ENCODE measurements around the gene KDM2A. TPM values are rescaled to one million over a fixed set of nuclear protein-coding genes. Genes with fewer than 3 reads are reported as not detected.

Gene KDM2A
- total and polyA plus RNA-seq, 2 experiments from 2014 or later: 25.0 to 54.1 TPM

DNA sequence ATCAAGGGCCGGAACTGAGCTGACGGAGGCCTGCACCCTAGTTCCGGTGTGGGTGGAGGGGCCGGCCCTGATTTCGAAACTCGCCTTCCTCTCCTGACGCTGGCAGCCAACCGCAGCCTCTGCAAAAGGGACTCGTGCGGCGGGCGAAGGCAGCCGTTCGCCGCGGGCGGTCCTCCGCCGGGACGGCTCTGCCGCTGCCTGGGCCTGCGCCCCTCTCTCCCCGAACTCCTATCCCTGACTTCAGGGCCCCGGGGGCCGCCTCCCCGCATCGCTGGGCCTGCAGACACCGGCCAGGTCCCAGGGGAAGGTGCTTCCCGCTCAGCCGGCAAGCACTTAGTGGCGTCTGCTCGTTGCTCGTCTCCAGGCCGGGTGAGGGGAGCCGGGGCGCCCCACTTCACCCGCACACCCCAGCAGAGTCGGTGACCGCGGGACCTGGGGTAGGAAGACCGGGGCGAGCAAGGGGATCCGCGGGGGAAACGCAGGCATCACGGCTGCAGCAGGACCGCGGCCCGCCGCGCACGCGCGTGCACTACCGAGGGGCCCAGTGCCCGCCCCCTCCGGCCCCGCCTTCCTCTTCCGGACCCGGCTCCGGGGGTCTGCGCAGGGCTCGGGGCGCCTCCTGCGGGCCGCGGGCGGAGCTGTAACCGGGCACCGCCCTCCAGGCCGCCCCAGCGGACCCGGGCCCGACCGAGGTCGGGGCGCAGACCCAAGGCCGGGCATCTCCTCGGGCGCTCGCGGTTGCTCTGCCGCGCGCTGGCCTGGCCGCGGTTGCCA lies 169.6 kb downstream of the KDM2A start:
- peaks cover 23% of the 10 kb centered on the region for H3K36me3 Mint-ChIP-seq (ENCODE audit: low read depth)
- H3K4me3 Mint-ChIP-seq: peak overlapping the region; percentile 71
- peaks cover 19% of the 10 kb centered on the region for H3K27me3 Mint-ChIP-seq (ENCODE audit: insufficient read depth, low read depth, poor library complexity)
- Histone ChIP-seq H3K9me2 (ENCODE audit: insufficient read depth) (no peaks in the 10 kb centered on the region), H3K27ac (ENCODE audit: low read depth) (peak overlapping the region; percentile 96), H3K4me1 (ENCODE audit: insufficient read depth) (peaks cover 10% of the 10 kb centered on the region), H3F3A (replicated peaks; ENCODE audit: low read depth) (0 out of 2 replicates have a peak, but pooled peaks cover 13% of the 10 kb centered on the region), H2AFZ (peak overlapping the region; percentile 80), H4K20me1 (replicated peaks; ENCODE audit: insufficient read depth) (no peaks in the 10 kb centered on the region), H3K4me2 (peak overlapping the region; percentile 94), H3K36me3 (ENCODE audit: insufficient read depth) (peaks cover 4% of the 10 kb centered on the region; the same call in 1 of the 2 replicates), H3K27me3 (ENCODE audit: insufficient read depth) (no peaks in the 10 kb centered on the region), H3K79me2 (replicated peaks; ENCODE audit: insufficient read depth) (no peaks in the 10 kb centered on the region), H3K4me3 (peak overlapping the region; percentile 91)
- H3K9me3 Mint-ChIP-seq: no peaks in the 10 kb centered on the region
- H3K4me1 Mint-ChIP-seq: peaks cover 17% of the 10 kb centered on the region
- H3K27ac Mint-ChIP-seq: no peak overlapping the region; the same call in 1 of the 2 replicates
- DNase-seq (ENCODE audit: low spot score) (peak; percentile 91), ATAC-seq (peak; percentile 83)
- TF ChIP-seq EZH2phosphoT487 (IDR thresholded peaks at IDR 0.05; ENCODE audit: unreplicated experiment) (no peak), STAT1 (IDR thresholded peaks at IDR 0.05; ENCODE audit: unreplicated experiment) (no peak), CREB1 (CRISPR knock-in tag; IDR thresholded peaks at IDR 0.05; ENCODE audit: low read depth) (0 out of 2 replicates have a peak, but pooled peaks have one; percentile 20), POLR2AphosphoS5 (IDR thresholded peaks at IDR 0.05; ENCODE audit: low read depth) (peak; percentile 81), ZNF114 (CRISPR knock-in tag; IDR thresholded peaks at IDR 0.05) (no peak)
- TF ChIP-seq, protein P1, sequence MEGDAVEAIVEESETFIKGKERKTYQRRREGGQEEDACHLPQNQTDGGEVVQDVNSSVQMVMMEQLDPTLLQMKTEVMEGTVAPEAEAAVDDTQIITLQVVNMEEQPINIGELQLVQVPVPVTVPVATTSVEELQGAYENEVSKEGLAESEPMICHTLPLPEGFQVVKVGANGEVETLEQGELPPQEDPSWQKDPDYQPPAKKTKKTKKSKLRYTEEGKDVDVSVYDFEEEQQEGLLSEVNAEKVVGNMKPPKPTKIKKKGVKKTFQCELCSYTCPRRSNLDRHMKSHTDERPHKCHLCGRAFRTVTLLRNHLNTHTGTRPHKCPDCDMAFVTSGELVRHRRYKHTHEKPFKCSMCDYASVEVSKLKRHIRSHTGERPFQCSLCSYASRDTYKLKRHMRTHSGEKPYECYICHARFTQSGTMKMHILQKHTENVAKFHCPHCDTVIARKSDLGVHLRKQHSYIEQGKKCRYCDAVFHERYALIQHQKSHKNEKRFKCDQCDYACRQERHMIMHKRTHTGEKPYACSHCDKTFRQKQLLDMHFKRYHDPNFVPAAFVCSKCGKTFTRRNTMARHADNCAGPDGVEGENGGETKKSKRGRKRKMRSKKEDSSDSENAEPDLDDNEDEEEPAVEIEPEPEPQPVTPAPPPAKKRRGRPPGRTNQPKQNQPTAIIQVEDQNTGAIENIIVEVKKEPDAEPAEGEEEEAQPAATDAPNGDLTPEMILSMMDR (conservative IDR thresholded peaks at IDR 0.05; ENCODE audit: low read depth in 2 of 2): peak; percentile 27 to 62; a peak in 3 of 4 replicates
- TF ChIP-seq, protein P2, sequence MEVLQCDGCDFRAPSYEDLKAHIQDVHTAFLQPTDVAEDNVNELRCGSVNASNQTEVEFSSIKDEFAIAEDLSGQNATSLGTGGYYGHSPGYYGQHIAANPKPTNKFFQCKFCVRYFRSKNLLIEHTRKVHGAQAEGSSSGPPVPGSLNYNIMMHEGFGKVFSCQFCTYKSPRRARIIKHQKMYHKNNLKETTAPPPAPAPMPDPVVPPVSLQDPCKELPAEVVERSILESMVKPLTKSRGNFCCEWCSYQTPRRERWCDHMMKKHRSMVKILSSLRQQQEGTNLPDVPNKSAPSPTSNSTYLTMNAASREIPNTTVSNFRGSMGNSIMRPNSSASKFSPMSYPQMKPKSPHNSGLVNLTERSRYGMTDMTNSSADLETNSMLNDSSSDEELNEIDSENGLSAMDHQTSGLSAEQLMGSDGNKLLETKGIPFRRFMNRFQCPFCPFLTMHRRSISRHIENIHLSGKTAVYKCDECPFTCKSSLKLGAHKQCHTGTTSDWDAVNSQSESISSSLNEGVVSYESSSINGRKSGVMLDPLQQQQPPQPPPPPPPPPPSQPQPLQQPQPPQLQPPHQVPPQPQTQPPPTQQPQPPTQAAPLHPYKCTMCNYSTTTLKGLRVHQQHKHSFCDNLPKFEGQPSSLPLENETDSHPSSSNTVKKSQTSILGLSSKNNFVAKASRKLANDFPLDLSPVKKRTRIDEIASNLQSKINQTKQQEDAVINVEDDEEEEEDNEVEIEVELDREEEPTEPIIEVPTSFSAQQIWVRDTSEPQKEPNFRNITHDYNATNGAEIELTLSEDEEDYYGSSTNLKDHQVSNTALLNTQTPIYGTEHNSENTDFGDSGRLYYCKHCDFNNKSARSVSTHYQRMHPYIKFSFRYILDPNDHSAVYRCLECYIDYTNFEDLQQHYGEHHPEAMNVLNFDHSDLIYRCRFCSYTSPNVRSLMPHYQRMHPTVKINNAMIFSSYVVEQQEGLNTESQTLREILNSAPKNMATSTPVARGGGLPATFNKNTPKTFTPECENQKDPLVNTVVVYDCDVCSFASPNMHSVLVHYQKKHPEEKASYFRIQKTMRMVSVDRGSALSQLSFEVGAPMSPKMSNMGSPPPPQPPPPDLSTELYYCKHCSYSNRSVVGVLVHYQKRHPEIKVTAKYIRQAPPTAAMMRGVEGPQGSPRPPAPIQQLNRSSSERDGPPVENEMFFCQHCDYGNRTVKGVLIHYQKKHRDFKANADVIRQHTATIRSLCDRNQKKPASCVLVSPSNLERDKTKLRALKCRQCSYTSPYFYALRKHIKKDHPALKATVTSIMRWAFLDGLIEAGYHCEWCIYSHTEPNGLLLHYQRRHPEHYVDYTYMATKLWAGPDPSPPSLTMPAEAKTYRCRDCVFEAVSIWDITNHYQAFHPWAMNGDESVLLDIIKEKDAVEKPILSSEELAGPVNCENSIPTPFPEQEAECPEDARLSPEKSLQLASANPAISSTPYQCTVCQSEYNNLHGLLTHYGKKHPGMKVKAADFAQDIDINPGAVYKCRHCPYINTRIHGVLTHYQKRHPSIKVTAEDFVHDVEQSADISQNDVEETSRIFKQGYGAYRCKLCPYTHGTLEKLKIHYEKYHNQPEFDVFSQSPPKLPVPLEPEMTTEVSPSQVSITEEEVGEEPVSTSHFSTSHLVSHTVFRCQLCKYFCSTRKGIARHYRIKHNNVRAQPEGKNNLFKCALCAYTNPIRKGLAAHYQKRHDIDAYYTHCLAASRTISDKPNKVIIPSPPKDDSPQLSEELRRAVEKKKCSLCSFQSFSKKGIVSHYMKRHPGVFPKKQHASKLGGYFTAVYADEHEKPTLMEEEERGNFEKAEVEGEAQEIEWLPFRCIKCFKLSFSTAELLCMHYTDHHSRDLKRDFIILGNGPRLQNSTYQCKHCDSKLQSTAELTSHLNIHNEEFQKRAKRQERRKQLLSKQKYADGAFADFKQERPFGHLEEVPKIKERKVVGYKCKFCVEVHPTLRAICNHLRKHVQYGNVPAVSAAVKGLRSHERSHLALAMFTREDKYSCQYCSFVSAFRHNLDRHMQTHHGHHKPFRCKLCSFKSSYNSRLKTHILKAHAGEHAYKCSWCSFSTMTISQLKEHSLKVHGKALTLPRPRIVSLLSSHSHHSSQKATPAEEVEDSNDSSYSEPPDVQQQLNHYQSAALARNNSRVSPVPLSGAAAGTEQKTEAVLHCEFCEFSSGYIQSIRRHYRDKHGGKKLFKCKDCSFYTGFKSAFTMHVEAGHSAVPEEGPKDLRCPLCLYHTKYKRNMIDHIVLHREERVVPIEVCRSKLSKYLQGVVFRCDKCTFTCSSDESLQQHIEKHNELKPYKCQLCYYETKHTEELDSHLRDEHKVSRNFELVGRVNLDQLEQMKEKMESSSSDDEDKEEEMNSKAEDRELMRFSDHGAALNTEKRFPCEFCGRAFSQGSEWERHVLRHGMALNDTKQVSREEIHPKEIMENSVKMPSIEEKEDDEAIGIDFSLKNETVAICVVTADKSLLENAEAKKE (CRISPR knock-in tag; IDR thresholded peaks at IDR 0.05): no peak

Data from GM23338 (cell line).